ENCODE data around the gene OR1I1. TPM values are rescaled to one million over a fixed set of nuclear protein-coding genes. Genes with fewer than 3 reads are reported as not detected.

The OR1I1 gene
- polyA plus RNA-seq, 1 donor from 2014 or later, result not detected

DNA sequence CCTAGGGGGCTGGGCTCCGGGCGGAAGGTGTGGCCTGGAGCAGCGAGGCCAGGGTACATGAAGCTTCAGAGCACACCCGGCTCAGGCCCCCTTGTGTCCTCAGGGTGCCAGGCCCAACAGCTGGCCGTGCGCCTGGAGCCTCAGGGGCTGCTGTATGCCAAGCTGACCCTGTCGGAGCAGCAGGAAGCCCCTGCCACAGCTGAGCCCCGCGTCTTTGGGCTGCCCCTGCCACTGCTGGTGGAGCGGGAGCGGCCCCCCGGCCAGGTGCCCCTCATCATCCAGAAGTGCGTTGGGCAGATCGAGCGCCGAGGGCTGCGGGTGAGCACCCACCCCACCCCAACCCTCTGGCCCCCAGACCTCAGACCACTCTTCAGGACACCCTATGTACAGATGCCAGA is 28.4 kb downstream of the OR1I1 start:
- Histone ChIP-seq H4K20me1 (ENCODE audit: insufficient read depth) (no peaks in the 10 kb centered on the region), H3K36me3 (ENCODE audit: insufficient read depth, low read length) (no peaks in the 10 kb centered on the region), H3K9me2 (ENCODE audit: insufficient read depth, low read length) (no peaks in the 10 kb centered on the region), H3K79me2 (replicated peaks; ENCODE audit: insufficient read depth, low read length) (no peaks in the 10 kb centered on the region), H2AFZ (ENCODE audit: low read depth, low read length) (no peak overlapping the region), H3K4me3 (ENCODE audit: low read length) (no peak overlapping the region), H3K4me2 (ENCODE audit: low read length) (no peak overlapping the region), H3K9ac (ENCODE audit: low read length) (no peak overlapping the region), H3K9me3 (ENCODE audit: low read length) (no peaks in the 10 kb centered on the region), H3K27ac (ENCODE audit: low read length) (no peak overlapping the region), H3K27me3 (ENCODE audit: insufficient read depth, low read depth, low read length) (peaks cover 14% of the 10 kb centered on the region), H3F3A (ENCODE audit: insufficient read depth, low read length, poor library complexity, severe bottlenecking) (no peaks in the 10 kb centered on the region)
- no peak for TF ChIP-seq EZH2 (IDR thresholded peaks at IDR 0.05; ENCODE audit: borderline replicate concordance, insufficient read depth, low read length, poor library complexity, severe bottlenecking)
- TF ChIP-seq SMC3 (conservative IDR thresholded peaks at IDR 0.05; ENCODE audit: poor library complexity), result no peak
- no peak for TF ChIP-seq POLR2AphosphoS5 (IDR thresholded peaks at IDR 0.05)
- no peak for TF ChIP-seq EP300 (conservative IDR thresholded peaks at IDR 0.05; ENCODE audit: poor library complexity, severe bottlenecking)
- no peak for TF ChIP-seq MXI1 (conservative IDR thresholded peaks at IDR 0.05; ENCODE audit: poor library complexity, severe bottlenecking)
- TF ChIP-seq RAD21 (conservative IDR thresholded peaks at IDR 0.05), result no peak
- TF ChIP-seq, protein P1, sequence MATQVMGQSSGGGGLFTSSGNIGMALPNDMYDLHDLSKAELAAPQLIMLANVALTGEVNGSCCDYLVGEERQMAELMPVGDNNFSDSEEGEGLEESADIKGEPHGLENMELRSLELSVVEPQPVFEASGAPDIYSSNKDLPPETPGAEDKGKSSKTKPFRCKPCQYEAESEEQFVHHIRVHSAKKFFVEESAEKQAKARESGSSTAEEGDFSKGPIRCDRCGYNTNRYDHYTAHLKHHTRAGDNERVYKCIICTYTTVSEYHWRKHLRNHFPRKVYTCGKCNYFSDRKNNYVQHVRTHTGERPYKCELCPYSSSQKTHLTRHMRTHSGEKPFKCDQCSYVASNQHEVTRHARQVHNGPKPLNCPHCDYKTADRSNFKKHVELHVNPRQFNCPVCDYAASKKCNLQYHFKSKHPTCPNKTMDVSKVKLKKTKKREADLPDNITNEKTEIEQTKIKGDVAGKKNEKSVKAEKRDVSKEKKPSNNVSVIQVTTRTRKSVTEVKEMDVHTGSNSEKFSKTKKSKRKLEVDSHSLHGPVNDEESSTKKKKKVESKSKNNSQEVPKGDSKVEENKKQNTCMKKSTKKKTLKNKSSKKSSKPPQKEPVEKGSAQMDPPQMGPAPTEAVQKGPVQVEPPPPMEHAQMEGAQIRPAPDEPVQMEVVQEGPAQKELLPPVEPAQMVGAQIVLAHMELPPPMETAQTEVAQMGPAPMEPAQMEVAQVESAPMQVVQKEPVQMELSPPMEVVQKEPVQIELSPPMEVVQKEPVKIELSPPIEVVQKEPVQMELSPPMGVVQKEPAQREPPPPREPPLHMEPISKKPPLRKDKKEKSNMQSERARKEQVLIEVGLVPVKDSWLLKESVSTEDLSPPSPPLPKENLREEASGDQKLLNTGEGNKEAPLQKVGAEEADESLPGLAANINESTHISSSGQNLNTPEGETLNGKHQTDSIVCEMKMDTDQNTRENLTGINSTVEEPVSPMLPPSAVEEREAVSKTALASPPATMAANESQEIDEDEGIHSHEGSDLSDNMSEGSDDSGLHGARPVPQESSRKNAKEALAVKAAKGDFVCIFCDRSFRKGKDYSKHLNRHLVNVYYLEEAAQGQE (IDR thresholded peaks at IDR 0.05; ENCODE audit: borderline replicate concordance), result no peak
- TF ChIP-seq, protein P2, sequence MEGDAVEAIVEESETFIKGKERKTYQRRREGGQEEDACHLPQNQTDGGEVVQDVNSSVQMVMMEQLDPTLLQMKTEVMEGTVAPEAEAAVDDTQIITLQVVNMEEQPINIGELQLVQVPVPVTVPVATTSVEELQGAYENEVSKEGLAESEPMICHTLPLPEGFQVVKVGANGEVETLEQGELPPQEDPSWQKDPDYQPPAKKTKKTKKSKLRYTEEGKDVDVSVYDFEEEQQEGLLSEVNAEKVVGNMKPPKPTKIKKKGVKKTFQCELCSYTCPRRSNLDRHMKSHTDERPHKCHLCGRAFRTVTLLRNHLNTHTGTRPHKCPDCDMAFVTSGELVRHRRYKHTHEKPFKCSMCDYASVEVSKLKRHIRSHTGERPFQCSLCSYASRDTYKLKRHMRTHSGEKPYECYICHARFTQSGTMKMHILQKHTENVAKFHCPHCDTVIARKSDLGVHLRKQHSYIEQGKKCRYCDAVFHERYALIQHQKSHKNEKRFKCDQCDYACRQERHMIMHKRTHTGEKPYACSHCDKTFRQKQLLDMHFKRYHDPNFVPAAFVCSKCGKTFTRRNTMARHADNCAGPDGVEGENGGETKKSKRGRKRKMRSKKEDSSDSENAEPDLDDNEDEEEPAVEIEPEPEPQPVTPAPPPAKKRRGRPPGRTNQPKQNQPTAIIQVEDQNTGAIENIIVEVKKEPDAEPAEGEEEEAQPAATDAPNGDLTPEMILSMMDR (IDR thresholded peaks at IDR 0.05; ENCODE audit: poor library complexity, severe bottlenecking), result no peak
- no peak for TF ChIP-seq TAF1 (IDR thresholded peaks at IDR 0.05; ENCODE audit: low read depth)

DNA sequence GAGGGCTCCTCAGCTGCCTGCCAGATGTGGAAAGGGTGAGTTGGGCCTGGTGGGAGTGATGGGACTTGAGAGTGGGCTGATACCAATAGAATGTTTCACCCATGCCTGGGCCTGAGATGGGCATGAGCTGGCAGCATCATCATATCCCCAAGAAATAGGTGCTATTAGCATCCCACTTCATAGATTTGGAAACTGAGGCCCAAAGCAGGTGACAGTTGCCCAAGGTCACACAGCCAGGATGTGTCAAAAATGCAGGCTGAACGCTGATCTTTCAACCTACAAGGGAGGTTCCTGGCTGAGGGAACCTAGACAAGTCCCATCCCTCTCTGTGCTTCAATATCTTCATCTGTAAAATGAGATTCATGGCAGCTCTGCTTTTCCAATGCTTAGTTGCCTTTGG is 29.7 kb downstream of the OR1I1 start:
- H3K27ac ChIP-seq (ENCODE audit: low read length), result no peak overlapping the region

More for the DNA sequence above, 29.7 kb downstream of the OR1I1 start:
- H4K20me1 ChIP-seq (ENCODE audit: insufficient read depth), result no peaks in the 10 kb centered on the region
- H3K27me3 ChIP-seq (ENCODE audit: insufficient read depth, low read depth, low read length), result peaks cover 12% of the 10 kb centered on the region
- no peak overlapping the region for H3K4me2 ChIP-seq (ENCODE audit: low read length)
- no peaks in the 10 kb centered on the region for H3K9me3 ChIP-seq (ENCODE audit: low read length)
- H3K9me2 ChIP-seq (ENCODE audit: insufficient read depth, low read length), result no peaks in the 10 kb centered on the region
- no peaks in the 10 kb centered on the region for H3K79me2 ChIP-seq (replicated peaks; ENCODE audit: insufficient read depth, low read length)
- H3K36me3 ChIP-seq (ENCODE audit: insufficient read depth, low read length), result no peaks in the 10 kb centered on the region
- H2AFZ ChIP-seq (ENCODE audit: low read depth, low read length), result no peak overlapping the region
- TF ChIP-seq, protein P2 (IDR thresholded peaks at IDR 0.05; ENCODE audit: poor library complexity, severe bottlenecking), result no peak
- TF ChIP-seq MXI1 (conservative IDR thresholded peaks at IDR 0.05; ENCODE audit: poor library complexity, severe bottlenecking) (no peak), SMC3 (conservative IDR thresholded peaks at IDR 0.05; ENCODE audit: poor library complexity) (no peak), POLR2AphosphoS5 (IDR thresholded peaks at IDR 0.05) (no peak), TAF1 (IDR thresholded peaks at IDR 0.05; ENCODE audit: low read depth) (no peak), RAD21 (conservative IDR thresholded peaks at IDR 0.05) (no peak), EP300 (conservative IDR thresholded peaks at IDR 0.05; ENCODE audit: poor library complexity, severe bottlenecking) (no peak), EZH2 (IDR thresholded peaks at IDR 0.05; ENCODE audit: borderline replicate concordance, insufficient read depth, low read length, poor library complexity, severe bottlenecking) (no peak)
- TF ChIP-seq, protein P1 (IDR thresholded peaks at IDR 0.05; ENCODE audit: borderline replicate concordance), result no peak
- H3K9ac ChIP-seq (ENCODE audit: low read length), result no peak overlapping the region
- no peaks in the 10 kb centered on the region for H3F3A ChIP-seq (ENCODE audit: insufficient read depth, low read length, poor library complexity, severe bottlenecking)
- no peak overlapping the region for H3K4me3 ChIP-seq (ENCODE audit: low read length)
